GM21526 (cell line): ENCODE results near the gene SGMS1.
"Not testable (repeated sequence)": the region's sequence is repeated elsewhere in the genome, so short reads cannot be mapped to it uniquely, and the experiment has no call there.

Experiments
- ATAC-seq: cut with Tn5 transposase; IDR thresholded peaks from one replicate; pipeline ENCODE4 v1.9.1; 2021; ENCODE audit warnings: moderate library complexity; ENCODE audit not compliant: unreplicated experiment, low FRiP score

The SGMS1 gene

DNA sequence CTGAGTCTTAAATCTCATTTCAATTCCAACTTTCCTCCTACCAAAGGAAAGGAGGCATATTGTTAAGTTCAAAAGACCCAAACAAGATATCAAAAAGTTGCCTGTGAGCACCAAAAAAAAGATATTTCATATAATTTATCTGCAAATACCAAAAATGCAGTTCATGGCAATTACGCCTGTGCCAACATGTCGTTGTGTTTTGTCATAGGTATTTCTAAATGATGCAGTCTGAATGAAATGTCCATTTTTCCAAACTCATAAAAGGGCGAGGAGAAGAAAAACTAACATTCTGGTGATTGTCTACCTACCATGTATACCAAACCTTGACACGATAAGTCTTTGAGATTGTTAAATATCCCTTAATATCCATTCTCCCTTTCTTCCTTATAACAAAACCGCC, 109.8 kb downstream of the SGMS1 start:
- ATAC-seq = no peak

- peak; percentile 49 for ATAC-seq
Measured at GRCh38 chr10:50512743-50513416, 110.9 kb downstream of the SGMS1 start.

GRCh38 chr10:50512214-50512595, 111.6 kb downstream of the SGMS1 start:
- no peak for ATAC-seq

GRCh38 chr10:50511492-50512213, 112.1 kb downstream of the SGMS1 start:
- ATAC-seq = peak; percentile 28

DNA sequence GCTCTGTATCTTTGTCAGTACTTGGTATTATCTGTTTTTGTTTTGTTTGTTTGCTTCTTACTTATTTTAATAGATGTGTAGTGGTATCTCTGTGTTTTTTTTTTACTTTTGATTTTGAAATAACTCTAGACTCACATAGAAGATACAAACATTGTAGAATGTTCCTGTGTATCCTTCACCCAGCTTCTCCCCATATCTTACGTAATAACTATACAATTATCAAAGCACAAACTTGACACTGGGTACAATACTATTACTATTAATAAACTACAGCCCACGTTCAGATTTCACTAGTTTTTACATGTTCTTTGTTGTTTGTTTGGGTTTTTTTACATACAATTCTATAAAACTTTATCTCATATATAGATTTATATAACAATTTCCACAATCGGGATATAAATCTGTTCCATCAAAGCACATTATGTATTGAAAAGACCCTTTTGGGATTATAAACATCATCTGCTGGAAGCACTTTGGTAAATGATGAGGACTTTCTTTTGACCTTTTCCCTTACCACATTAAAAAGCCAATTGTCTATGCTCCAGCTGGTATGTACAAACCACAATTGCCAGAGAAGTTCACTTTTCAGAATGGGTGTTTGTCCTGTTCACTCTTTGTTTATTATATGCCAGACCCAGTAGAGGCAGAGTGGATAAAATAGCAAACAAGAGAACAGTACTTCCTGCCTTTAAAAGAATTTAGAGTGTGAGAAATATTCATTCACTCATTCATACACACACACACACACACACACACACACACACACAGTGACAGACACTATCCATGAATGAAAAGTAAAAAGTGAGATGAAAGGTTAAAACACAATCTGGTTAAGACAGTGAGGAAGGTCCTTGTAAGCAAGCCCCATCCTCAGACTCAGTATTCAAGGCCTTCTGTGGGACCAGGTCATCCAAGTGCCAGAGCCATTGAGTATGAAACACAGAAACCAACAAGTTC, 113.0 kb downstream of the SGMS1 start:
- ATAC-seq = no peak

- ATAC-seq = peak; percentile 74
Measured at GRCh38 chr10:50508315-50509051, 115.3 kb downstream of the SGMS1 start.

DNA sequence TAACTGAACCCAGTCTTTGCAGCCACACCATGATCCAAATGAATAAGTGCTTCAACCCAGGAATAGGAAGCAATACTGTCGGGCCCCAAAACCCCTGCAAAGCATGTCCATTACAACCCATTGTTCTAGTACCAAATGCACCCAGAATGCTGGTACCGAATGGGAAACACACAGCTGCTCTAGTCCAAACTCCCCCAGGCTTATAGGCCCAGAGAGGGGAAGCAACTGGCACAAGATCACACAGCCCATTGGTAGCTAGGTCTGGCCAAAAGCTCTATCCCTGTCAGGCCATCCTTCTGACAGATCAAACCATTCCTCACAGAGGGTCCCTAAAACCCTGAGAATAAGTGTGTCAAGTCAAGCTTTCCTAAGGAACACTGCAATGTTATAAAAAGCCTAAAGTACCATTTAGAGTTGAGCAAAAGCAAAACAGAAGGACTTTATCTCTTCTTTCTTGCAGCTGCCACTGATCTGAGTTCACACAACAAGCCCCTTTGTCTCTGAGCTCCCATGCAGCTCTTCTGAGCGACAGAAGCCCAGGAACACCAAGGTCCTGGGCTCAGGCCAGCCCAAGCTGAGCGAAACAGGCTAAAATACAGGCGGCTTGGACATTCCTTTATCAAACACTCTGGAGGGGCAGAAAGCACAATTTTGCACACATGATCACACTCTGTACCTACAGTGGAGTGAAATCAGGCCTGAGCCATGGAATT, 116.7 kb downstream of the SGMS1 start:
- ATAC-seq = no peak

DNA sequence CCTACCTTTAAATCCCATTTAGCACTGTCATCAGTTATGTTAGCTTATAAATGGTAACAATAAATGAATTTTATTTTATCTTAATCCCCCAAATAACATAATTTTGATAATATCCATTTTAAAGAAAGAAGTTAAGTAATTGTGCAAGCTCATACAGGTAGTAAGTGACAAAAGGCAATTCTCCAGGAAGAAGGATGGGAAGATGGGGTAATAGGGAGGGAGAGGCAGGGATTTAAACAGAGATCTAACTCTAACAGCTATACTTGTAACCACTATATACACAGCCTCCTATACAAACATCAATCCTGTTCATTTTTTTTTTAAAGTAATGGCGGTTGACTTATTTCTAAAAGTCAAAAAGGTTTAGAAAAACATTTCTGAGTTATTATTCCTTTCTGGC, 119.4 kb downstream of the SGMS1 start:
- ATAC-seq = no peak

DNA sequence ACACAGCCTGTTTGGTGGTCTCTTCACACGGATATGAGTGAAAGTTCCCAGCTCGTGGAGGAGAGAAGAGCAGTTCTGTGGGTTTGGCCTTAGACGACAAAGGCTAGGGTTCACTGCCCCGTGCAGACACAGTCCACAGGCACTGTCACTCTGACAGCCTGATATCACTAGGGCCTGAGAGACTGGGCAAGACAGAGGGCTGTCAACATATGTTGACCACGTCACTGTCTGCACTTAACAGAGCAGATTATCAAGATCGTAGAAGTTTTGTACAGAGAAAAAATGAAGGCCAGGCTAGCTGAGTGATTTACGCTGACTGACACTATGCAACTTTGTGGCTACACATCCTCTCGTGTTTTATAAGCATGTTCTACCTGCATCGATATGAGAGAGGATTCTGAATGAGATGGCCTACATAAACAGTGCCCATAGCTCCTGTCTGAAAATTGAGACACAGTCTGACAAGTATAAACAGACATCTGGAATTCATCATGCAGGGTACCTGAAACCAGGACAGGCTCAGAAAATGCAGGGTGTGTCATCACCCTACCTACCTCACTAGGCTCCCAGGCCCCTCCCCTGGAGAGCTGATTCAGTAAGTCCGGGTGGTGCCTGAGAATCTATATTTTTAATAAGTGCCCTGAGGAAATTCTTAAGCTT, 120.0 kb downstream of the SGMS1 start:
- no peak for ATAC-seq

DNA sequence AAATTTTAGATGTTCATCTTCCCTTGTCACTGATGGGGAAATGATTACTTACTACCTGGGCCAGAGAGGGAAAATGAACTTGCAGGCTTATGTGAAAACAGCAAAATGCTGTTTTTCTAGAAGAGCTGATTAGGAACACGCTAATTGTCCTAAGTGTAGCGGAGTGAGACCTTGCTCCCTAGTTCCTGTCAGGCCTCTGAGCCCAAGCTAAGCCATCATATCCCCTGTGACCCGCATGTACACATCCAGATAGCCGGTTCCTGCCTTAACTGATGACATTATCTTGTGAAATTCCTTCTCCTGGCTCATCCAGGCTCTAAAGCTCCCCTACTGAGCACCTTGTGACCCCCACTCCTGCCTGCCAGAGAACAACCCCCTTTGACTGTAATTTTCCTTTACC, 120.6 kb downstream of the SGMS1 start:
- not testable (repeated sequence) for ATAC-seq

GRCh38 chr10:50501924-50502452, 121.8 kb downstream of the SGMS1 start:
- no peak for ATAC-seq

- ATAC-seq = no peak
Measured at GRCh38 chr10:50501478-50501877, 122.3 kb downstream of the SGMS1 start.

DNA sequence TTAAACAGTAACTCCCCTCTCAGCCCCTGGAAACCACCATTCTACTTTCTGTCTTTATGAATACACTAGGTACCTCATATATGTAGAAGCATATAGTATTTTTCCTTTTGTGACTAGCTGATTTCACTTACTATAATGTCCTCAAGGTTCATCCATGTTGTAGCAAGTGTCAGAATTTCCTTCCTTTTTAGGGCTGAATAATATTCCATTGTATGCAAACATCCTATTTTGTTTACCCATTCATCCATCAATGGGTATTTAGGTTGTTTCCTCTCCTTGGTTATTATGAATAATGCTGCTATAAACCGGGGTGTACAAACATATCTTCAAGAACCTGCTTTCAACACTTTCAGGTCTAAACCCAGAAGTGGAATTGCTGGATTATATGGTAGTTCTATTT, 125.3 kb downstream of the SGMS1 start:
- no peak for ATAC-seq

GRCh38 chr10:50497758-50498157, 126.0 kb downstream of the SGMS1 start:
- ATAC-seq = peak; percentile 95

- ATAC-seq = no peak
Measured at GRCh38 chr10:50496228-50496627, 127.5 kb downstream of the SGMS1 start.

DNA sequence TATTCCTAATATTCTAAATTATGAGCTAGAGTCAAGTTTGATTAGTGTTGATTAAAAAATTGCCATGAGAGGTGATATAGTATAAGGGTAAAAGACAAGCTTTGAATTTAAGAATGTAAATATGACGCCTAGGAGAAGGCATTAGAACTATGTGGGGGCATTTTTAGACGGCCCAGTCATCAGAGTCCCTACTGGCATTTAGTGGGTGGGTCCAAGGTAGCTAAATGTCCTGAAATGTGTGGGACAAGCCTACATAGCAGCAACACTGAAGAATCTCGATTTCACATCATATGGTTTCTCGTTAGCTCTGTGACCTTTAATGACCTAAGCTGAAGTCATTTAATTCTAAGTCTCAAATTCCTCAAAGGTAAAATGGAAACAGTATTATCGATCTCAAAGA, 133.5 kb downstream of the SGMS1 start:
- no peak for ATAC-seq

- ATAC-seq = not testable (repeated sequence)
Measured at GRCh38 chr10:50484550-50484949, 139.2 kb downstream of the SGMS1 start.

DNA sequence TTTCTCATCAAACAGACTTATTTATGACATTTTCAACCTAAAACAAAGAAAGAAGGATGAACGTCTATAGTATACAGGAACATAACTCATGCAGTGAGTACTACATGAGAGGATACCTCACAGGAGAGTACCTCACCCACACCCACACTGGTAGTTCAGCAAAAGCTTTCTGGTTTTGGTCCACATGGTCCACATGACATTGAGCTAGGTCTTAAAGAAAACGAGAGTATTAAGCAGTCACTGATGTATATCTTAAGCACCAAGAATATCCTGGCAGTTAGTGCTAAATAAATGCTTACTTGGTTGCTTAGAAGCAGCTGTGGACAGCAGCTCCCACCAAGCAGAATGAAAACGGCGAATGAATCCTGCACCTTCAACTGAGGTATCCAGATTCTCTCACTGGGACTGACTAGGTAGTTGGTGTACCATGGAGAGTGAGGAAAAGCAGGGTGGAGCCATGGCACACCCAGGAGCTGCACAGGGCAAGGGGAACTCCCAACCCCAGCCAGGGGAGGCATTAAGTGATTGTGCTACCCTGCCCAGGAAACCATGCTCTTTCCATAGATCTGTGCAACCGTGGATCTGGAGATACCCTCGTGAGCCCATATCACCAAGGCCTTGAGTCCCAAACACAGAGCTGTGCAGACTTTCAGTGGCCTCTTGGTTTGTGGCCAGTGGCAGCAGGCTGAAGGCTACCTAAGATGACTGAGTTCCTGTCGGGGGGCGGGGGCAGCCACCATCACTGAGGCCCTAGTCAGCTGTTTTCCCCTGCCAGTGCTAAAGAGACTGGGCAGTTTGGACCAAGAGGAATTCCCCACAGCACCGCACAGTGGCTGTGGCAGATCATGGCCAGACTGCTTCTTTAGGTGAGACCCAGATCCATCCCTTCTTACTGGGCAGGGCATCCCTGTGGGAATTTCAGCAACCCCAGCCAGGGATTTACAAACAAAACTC, 143.4 kb downstream of the SGMS1 start:
- ATAC-seq = no peak
